GM04503 (cell line): Measurements from ENCODE around the gene ODAD3.
"Not testable (repeated sequence)": the region's sequence is repeated elsewhere in the genome, so short reads cannot be mapped to it uniquely, and the experiment has no call there.

ENCODE experiments used
- DNase-seq: peaks from one replicate; pipeline ENCODE4 v3.0.0-alpha.2; 2012; ENCODE audit warnings: low read depth

ODAD3 gene

GRCh38 chr19:11405846-11406643 lies 28.9 kb downstream of the ODAD3 start:
- no peak for DNase-seq

GRCh38 chr19:11404588-11405222 lies 30.2 kb downstream of the ODAD3 start:
- DNase-seq, result no peak

GRCh38 chr19:11401808-11402543 lies 32.9 kb downstream of the ODAD3 start:
- no peak for DNase-seq

- DNase-seq, result no peak
These were observed 34.1 kb downstream of the ODAD3 start for GRCh38 chr19:11400798-11401197.

- DNase-seq, result no peak
These were observed 35.3 kb downstream of the ODAD3 start for GRCh38 chr19:11399667-11400066.

GRCh38 chr19:11397089-11397610 lies 37.8 kb downstream of the ODAD3 start:
- DNase-seq, result no peak

- DNase-seq, result no peak
These were observed 43.8 kb downstream of the ODAD3 start for GRCh38 chr19:11390933-11391680.

GRCh38 chr19:11390359-11390758 lies 44.6 kb downstream of the ODAD3 start:
- DNase-seq, result no peak

- DNase-seq, result no peak
These were observed 47.5 kb downstream of the ODAD3 start for GRCh38 chr19:11387162-11388034.

GRCh38 chr19:11384778-11385129 lies 50.2 kb downstream of the ODAD3 start:
- no peak for DNase-seq

GRCh38 chr19:11383706-11384048 lies 51.2 kb downstream of the ODAD3 start:
- DNase-seq, result no peak

- no peak for DNase-seq
These were observed 51.8 kb downstream of the ODAD3 start for GRCh38 chr19:11382898-11383705.

GRCh38 chr19:11380653-11381537 lies 54.0 kb downstream of the ODAD3 start:
- peak; percentile 73 for DNase-seq

- no peak for DNase-seq
These were observed 55.0 kb downstream of the ODAD3 start for GRCh38 chr19:11379857-11380350.

- not testable (repeated sequence) for DNase-seq
These were observed 55.6 kb downstream of the ODAD3 start for GRCh38 chr19:11379269-11379845.

- no peak for DNase-seq
These were observed 56.4 kb downstream of the ODAD3 start for GRCh38 chr19:11378319-11379189.

- DNase-seq, result no peak
These were observed 57.2 kb downstream of the ODAD3 start for GRCh38 chr19:11377756-11378155.

GRCh38 chr19:11377237-11377636 lies 57.7 kb downstream of the ODAD3 start:
- peak; percentile 78 for DNase-seq
